CD4-positive, CD25-positive, alpha-beta regulatory T cell (primary cell): Measurements from ENCODE around the gene WNT2B. TPM values are rescaled to one million over a fixed set of nuclear protein-coding genes. Genes with fewer than 3 reads are reported as not detected.

ENCODE experiments used
- ATAC-seq, 2 donors: fragments of 150-1000 bp; cut with Tn5 transposase; one replicate each; pipeline ENCODE4 v1.10.0; 2021; ENCODE audit warnings: low read depth in 2 of 2, moderate number of reproducible peaks in 2 of 2, moderate library complexity in 1 of 2
- DNase-seq, 3 donors: peaks; one replicate each; pipeline versions ENCODE4 v3.0.0 to v3.0.0-alpha.2; 2012 to 2022; ENCODE audit warnings: mixed read lengths in 1 of 3
- H3K27ac ChIP-seq: one replicate; pipeline ENCODE4 v1.7.0; 2013; ENCODE audit warnings: mild to moderate bottlenecking, low read length; ENCODE audit not compliant: insufficient read depth, poor library complexity, severe bottlenecking
- H3K27me3 ChIP-seq: one replicate; pipeline ENCODE4 v1.7.0; 2013; ENCODE audit warnings: low read length; ENCODE audit not compliant: control insufficient read depth, insufficient read depth
- H3K36me3 ChIP-seq: one replicate; pipeline ENCODE4 v1.7.0; 2013; ENCODE audit warnings: mild to moderate bottlenecking, low read length, moderate library complexity; ENCODE audit not compliant: control insufficient read depth, insufficient read depth
- H3K4me1 ChIP-seq: 2 replicates; pipeline ENCODE4 v1.7.0; 2013; ENCODE audit warnings: mild to moderate bottlenecking, low read length; ENCODE audit not compliant: insufficient read depth, control insufficient read depth, poor library complexity, severe bottlenecking
- H3K4me3 ChIP-seq: one replicate; pipeline ENCODE4 v1.7.0; 2013; ENCODE audit warnings: low read depth, mild to moderate bottlenecking, low read length, moderate library complexity
- H3K9me3 ChIP-seq, 2 experiments: 1 replicate in 1 of 2; 2 replicates in 1 of 2; pipeline ENCODE4 v1.7.0; 2013; ENCODE audit warnings: low read length in 2 of 2, mild to moderate bottlenecking in 1 of 2, moderate library complexity in 1 of 2; ENCODE audit not compliant: control insufficient read depth in 2 of 2
- H3K27ac Mint-ChIP-seq, 3 donors: one replicate each; pipeline ENCODE4 v1.8.0; 2020 to 2022; ENCODE audit warnings: mild to moderate bottlenecking in 3 of 3, mixed read lengths in 3 of 3, moderate library complexity in 2 of 3
- H3K27me3 Mint-ChIP-seq: one replicate; pipeline ENCODE4 v1.8.0; 2022; ENCODE audit warnings: mild to moderate bottlenecking, mixed read lengths
- H3K36me3 Mint-ChIP-seq: one replicate; pipeline ENCODE4 v1.8.0; 2020; ENCODE audit warnings: mixed read lengths
- H3K4me1 Mint-ChIP-seq, 4 donors: one replicate each; pipeline ENCODE4 v1.8.0; 2020 to 2022; ENCODE audit warnings: mixed read lengths in 4 of 4, mild to moderate bottlenecking in 1 of 4
- H3K4me3 Mint-ChIP-seq, 4 donors: one replicate each; pipeline ENCODE4 v1.8.0; 2020 to 2022; ENCODE audit warnings: mild to moderate bottlenecking in 4 of 4, mixed read lengths in 4 of 4, moderate library complexity in 3 of 4
- H3K9me3 Mint-ChIP-seq, 7 donors: one replicate each; pipeline ENCODE4 v1.8.0; 2020 to 2022; ENCODE audit warnings: mixed read lengths in 7 of 7, mild to moderate bottlenecking in 3 of 7, moderate library complexity in 2 of 7
- polyA plus RNA-seq, 4 donors: library from polyadenylated mRNA; unstranded; fragments of 300-500 nt; fragmentation: Illumina TruSeq; gene quantifications; one replicate each; pipeline ENCODE4 v1.2.3, GENCODE V29; 2021
- total RNA-seq: library from RNA; stranded (reverse); gene quantifications from one replicate; pipeline ENCODE4 v1.2.3, GENCODE V29; 2022

Gene WNT2B
- total and polyA plus RNA-seq, 5 donors from 2014 or later: 0.01 to 1.2 (median 0.31) TPM; not detected in 1

DNA sequence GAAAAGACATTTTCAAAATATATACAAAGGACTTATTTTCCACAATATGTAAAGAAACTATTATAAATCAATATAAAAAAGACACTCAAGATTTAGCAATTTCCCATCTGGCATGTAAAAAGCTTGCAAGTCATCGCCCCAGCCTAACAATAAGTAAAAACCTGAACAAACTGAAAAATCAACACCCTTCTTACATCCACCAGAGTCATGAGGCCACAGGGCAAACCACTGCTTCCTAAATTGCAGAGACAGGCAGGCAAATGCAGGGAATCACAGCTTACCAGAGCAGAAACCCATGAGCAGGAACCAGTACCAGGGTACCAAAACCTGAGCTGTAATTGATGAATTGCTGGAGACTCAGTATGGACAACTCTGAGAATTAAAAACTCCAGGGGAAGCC lies 16.7 kb upstream of the WNT2B start:
- ATAC-seq (no peak), DNase-seq (no peak)
- no peak overlapping the region for H3K27ac Mint-ChIP-seq
- no peak overlapping the region for H3K27ac ChIP-seq
- no peaks in the 10 kb centered on the region for H3K36me3 Mint-ChIP-seq
- no peaks in the 10 kb centered on the region for H3K36me3 ChIP-seq
- no peaks in the 10 kb centered on the region for H3K9me3 Mint-ChIP-seq
- H3K9me3 ChIP-seq: no peaks in the 10 kb centered on the region
- no peak overlapping the region for H3K4me3 Mint-ChIP-seq
- H3K27me3 Mint-ChIP-seq: peaks cover 47% of the 10 kb centered on the region
- no peaks in the 10 kb centered on the region for H3K4me1 ChIP-seq
- H3K4me3 ChIP-seq: no peak overlapping the region
- H3K4me1 Mint-ChIP-seq: peaks cover 0 to 6% (median 0%) of the 10 kb centered on the region in 4 donors
- peaks cover 2% of the 10 kb centered on the region for H3K27me3 ChIP-seq

DNA sequence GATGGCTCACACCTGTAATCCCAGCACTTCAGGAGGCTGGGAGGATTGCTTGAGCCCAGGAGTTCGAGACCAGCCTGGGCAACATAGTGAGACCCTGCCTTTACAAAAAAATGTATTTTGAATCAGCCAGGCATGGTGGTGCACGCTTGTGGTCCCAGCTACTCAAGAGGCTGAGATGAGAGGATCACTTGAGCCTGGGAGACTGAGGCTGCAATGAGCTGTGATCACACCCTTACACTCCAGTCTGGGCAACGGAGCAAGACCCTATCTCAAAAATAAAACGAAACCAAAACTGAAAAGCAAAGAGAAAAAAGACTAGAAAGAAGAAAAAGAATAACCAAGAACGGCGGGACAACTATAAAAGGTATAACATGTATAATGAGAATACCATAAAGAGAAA lies 15.4 kb upstream of the WNT2B start:
- H3K27ac ChIP-seq: no peak overlapping the region
- no peak overlapping the region for H3K4me3 ChIP-seq
- no peaks in the 10 kb centered on the region for H3K36me3 Mint-ChIP-seq
- no peaks in the 10 kb centered on the region for H3K4me1 ChIP-seq
- H3K9me3 Mint-ChIP-seq: no peaks in the 10 kb centered on the region
- H3K36me3 ChIP-seq: no peaks in the 10 kb centered on the region
- H3K27me3 ChIP-seq: peaks cover 2% of the 10 kb centered on the region
- no peaks in the 10 kb centered on the region for H3K9me3 ChIP-seq
- peak overlapping the region in 1 of 4 donors; percentile 26 for H3K4me3 Mint-ChIP-seq
- no peak for ATAC-seq
- peaks cover 0 to 6% (median 0%) of the 10 kb centered on the region in 4 donors for H3K4me1 Mint-ChIP-seq
- DNase-seq: no peak
- H3K27me3 Mint-ChIP-seq: peaks cover 51% of the 10 kb centered on the region
- H3K27ac Mint-ChIP-seq: peak overlapping the region in 1 of 3 donors; percentile 12

DNA sequence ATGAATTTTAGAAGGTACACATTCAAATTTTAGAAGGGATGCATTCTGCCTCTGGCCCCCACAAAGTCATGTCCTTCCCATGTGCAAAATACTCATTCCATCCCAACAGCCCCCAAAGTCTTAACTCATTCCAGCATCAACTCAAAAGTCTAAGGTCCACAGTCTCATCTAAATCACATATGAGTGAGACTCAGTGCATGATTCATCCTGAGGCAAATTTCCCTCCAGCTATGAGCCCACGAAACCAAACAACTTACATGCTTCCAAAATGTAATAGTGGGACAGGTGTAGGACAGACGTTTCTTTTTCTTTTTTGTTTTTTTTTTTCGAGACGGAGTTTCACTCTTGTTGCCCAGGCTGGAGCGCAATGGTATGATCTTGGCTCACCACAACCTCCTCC lies 12.5 kb upstream of the WNT2B start:
- no peak for DNase-seq
- no peaks in the 10 kb centered on the region for H3K36me3 ChIP-seq
- Mint-ChIP-seq H3K27ac (no peak overlapping the region), H3K4me1 (peaks cover 0 to 6% (median 0%) of the 10 kb centered on the region in 4 donors), H3K27me3 (peaks cover 55% of the 10 kb centered on the region), H3K9me3 (no peaks in the 10 kb centered on the region), H3K4me3 (no peak overlapping the region), H3K36me3 (no peaks in the 10 kb centered on the region)
- ATAC-seq: no peak
- no peak overlapping the region for H3K27ac ChIP-seq
- H3K4me3 ChIP-seq: no peak overlapping the region
- H3K9me3 ChIP-seq: no peaks in the 10 kb centered on the region
- H3K27me3 ChIP-seq: peaks cover 15% of the 10 kb centered on the region
- peaks cover under 1% of the 10 kb centered on the region for H3K4me1 ChIP-seq

DNA sequence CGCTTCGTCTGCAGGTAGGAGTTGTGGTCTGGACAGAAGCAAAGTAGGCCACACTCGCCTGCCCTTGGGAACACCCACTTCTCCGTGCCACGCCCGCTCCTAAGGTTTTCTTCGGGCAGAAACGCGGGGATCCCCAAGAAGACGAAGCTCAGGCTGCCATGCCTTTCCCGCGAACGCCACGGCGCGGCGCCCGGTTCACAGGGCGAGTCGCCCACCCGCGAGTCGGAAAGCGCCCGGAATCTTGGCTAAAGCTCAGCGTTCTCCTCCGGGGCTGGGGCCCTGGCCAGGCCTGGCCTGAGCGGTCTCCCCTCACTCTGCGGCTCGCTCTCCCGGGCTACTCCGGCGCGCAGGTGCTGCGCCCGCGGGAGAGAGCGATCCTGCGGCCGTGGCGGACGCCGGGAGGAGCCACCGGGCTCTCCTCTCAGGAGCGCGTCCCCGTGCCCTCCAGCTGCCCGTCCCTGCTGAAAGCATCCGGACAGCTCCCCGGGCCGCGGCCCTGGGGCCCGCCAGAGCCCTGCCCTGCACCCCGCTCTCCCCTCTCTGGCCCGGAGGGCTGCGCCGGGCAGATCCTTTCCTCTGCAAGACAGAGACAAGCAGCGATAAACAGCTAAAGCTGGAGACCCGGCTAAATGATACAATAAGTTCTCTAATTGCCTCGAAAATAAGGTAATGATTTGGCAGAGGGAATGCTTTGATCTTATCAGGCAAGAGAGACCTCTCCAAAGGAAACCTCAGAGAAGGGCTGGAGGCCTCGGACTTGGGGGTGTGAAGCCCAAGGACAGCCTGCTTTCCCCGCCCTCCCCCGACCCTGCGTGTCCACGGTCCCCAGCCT lies 6.7 kb upstream of the WNT2B start:
- ATAC-seq (peak; percentile 53 to 64), DNase-seq (peak; percentile 24 to 55 (median 49))
- no peaks in the 10 kb centered on the region for H3K36me3 Mint-ChIP-seq
- H3K27me3 Mint-ChIP-seq: peaks cover 80% of the 10 kb centered on the region
- peaks cover 36% of the 10 kb centered on the region for H3K27me3 ChIP-seq
- peaks cover 0 to 5% (median 0%) of the 10 kb centered on the region in 7 donors for H3K9me3 Mint-ChIP-seq
- no peak overlapping the region for H3K27ac ChIP-seq
- no peaks in the 10 kb centered on the region for H3K9me3 ChIP-seq
- H3K4me1 ChIP-seq: peaks cover 13% of the 10 kb centered on the region
- H3K4me1 Mint-ChIP-seq: peaks cover 0 to 9% (median 0%) of the 10 kb centered on the region in 4 donors
- no peak overlapping the region for H3K4me3 ChIP-seq
- peak overlapping the region; percentile 50 to 78 (median 64) for H3K4me3 Mint-ChIP-seq
- no peaks in the 10 kb centered on the region for H3K36me3 ChIP-seq
- H3K27ac Mint-ChIP-seq: no peak overlapping the region

DNA sequence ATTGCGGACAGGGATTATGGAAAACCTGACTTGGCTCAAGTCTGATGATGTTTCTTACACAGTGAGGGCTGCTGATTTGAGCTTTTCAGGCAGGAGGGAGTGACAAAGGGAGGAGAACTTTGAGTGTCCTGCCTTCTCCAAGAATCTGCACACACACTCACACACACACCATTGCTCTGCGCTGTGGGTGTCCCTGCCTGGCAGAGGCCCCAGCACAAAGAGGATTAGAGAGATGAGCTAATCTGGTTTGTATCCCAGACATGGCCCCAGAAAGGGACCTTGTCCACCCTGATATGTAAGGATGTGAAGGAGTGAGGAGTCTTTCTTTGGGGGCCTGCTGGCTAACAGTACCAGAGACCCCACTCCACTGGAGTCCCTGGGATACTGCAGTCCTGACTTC lies 5.9 kb upstream of the WNT2B start:
- DNase-seq (no peak), ATAC-seq (no peak)
- Mint-ChIP-seq H3K9me3 (peaks cover 0 to 5% (median 0%) of the 10 kb centered on the region in 7 donors), H3K27ac (no peak overlapping the region), H3K36me3 (no peaks in the 10 kb centered on the region), H3K4me1 (peaks cover 0 to 16% (median 0%) of the 10 kb centered on the region in 4 donors), H3K4me3 (peak overlapping the region in 3 of 4 donors; percentile 43 to 76 (median 50)), H3K27me3 (peaks cover 84% of the 10 kb centered on the region)
- Histone ChIP-seq H3K36me3 (no peaks in the 10 kb centered on the region), H3K4me1 (peaks cover 18% of the 10 kb centered on the region), H3K27me3 (peaks cover 36% of the 10 kb centered on the region), H3K9me3 (no peaks in the 10 kb centered on the region), H3K27ac (no peak overlapping the region), H3K4me3 (no peak overlapping the region)

DNA sequence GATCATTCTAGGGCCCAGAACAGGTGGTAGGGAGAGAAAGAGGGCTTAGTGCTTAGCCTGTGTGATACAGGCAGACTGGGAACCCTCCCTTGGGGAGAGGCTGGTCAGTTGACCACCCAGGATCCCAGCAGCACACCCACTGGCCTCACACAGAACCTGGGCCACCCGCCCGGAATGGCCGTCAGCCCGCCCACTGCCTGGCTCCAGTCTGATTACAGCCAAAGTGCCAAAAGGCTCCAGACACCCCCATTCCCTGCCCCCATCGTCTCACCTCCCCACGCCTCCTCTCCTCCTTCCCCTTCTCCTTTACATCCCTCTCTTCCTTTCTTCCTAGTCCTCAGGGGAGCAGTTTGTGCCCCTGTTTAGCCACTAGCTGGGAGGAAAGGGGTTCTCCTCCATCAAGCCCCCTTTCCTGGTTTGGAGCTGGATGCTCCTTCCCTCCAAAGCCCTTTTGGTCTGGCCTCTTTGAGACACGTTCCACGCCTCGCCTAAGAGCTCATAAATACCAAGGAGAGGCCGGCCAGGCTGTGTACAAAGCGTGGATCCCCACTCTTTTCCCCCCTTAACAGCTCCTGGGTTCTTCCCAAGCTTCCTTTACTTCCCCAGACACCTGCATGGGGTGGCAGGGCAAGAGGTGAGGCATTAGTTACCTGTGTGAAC lies 4.6 kb upstream of the WNT2B start:
- H3K4me3 ChIP-seq: no peak overlapping the region
- H3K9me3 Mint-ChIP-seq: peaks cover 0 to 5% (median 0%) of the 10 kb centered on the region in 7 donors
- H3K4me1 Mint-ChIP-seq: peaks cover 0 to 20% (median 0%) of the 10 kb centered on the region in 4 donors
- H3K27ac Mint-ChIP-seq: no peak overlapping the region
- peaks cover 78% of the 10 kb centered on the region for H3K27me3 Mint-ChIP-seq
- no peak overlapping the region for H3K27ac ChIP-seq
- H3K4me1 ChIP-seq: peaks cover 31% of the 10 kb centered on the region
- DNase-seq (no peak), ATAC-seq (no peak)
- peaks cover 33% of the 10 kb centered on the region for H3K27me3 ChIP-seq
- H3K36me3 ChIP-seq: no peaks in the 10 kb centered on the region
- H3K36me3 Mint-ChIP-seq: no peaks in the 10 kb centered on the region
- H3K4me3 Mint-ChIP-seq: peak overlapping the region in 1 of 4 donors; percentile 34
- H3K9me3 ChIP-seq: no peaks in the 10 kb centered on the region

DNA sequence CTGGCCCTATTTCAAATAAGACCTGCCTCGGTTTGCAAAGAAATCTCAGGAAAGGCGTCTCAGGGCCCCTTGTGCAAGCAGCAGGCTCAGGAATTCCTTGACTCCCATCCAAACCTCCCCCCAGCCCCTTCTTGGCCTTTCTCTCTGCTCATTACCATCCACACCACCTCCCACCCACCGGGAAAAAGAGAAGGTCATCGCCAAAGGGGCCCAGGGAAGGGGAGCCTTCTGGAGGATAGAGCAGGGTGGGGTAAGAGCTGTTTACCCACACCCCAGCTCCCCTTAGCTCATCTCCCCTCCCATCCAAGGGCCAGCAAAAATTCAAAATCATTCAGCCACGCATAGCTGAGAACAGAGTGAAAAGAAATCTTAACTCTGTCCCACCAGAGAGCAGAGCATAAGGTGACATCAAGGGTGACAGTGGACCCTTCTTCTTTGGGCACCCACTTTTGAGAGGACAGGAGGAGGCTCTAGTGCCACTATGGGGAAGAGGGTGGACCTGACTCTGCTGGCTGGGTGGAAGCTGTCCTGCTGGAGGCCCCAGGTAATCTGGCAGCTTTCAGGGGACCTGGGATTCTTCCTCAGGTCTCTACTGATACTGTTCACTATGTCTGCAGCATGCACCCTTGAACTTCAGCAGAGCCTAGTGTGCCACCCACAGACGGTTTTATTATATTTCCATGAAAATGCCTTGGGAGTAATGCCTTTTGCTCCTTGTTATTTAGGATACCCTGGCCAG lies 3.9 kb upstream of the WNT2B start:
- no peak overlapping the region for H3K27ac ChIP-seq
- peaks cover 77% of the 10 kb centered on the region for H3K27me3 Mint-ChIP-seq

More for the DNA sequence above, 3.9 kb upstream of the WNT2B start:
- peaks cover 29% of the 10 kb centered on the region for H3K27me3 ChIP-seq
- Mint-ChIP-seq H3K36me3 (no peaks in the 10 kb centered on the region), H3K4me3 (peak overlapping the region in 2 of 4 donors; percentile 8 to 34), H3K9me3 (peaks cover 0 to 5% (median 0%) of the 10 kb centered on the region in 7 donors), H3K27ac (no peak overlapping the region), H3K4me1 (peaks cover 0 to 25% (median under 1%) of the 10 kb centered on the region in 4 donors)
- no peak overlapping the region for H3K4me3 ChIP-seq
- H3K9me3 ChIP-seq: no peaks in the 10 kb centered on the region
- ATAC-seq: no peak
- H3K36me3 ChIP-seq: no peaks in the 10 kb centered on the region
- H3K4me1 ChIP-seq: peaks cover 34% of the 10 kb centered on the region
- no peak for DNase-seq
